Measurements from ENCODE around the gene DAB2IP.

DAB2IP gene

DNA sequence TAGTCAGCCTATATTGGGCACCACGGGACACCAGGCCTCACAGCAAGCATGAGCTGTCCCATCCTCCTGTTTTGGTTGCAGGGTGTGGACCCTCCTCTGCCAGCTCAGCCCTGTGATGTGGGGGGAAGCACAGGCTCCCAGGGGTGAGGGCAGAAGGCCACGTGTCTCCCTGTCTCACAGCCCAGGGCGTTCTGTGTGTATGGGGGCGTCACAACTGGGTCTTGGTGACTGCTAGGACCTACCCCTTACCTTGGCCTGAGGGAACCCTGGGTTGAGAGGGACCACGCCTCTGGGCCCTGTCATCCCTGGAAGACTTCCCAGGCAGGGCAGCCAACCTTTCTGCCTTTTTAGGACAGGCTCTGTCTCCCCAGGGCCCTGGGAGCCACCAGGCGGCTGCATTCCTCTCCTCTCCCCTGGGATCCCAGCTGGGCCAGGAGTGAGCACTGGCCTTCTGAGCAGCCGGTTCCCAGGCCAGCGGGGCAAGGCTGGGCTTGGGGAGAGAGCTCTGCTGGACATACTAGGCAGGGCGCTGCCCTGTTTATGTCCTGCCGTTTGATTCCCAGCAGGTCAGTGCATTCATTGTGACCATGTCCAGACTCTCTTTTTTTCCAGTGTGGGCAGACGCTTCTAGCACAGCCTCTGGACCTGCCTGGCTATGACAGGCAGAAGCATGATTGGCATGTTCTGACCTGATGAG is 97.4 kb downstream of the DAB2IP start:
- DNase-seq: no peak

DNA sequence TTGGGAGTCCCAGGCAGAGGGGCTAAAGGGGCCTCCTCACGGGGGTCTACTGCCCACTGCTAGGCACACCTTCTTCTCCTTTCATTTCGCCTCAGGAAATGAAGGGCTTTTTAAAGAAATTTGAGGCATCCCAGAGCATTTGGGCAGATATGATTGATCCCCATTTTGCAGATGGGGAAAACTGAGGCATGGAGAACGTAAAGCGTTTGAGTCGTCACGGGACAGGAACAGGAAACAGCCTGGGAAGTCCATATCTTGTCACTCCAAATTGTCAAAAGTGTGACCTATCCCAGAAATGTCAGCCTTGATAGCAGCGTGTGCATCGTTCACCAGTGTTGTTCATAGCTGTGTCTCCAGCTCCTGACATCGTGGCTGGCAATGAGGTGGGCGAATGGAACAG is 98.2 kb downstream of the DAB2IP start:
- no peak for DNase-seq

DNA sequence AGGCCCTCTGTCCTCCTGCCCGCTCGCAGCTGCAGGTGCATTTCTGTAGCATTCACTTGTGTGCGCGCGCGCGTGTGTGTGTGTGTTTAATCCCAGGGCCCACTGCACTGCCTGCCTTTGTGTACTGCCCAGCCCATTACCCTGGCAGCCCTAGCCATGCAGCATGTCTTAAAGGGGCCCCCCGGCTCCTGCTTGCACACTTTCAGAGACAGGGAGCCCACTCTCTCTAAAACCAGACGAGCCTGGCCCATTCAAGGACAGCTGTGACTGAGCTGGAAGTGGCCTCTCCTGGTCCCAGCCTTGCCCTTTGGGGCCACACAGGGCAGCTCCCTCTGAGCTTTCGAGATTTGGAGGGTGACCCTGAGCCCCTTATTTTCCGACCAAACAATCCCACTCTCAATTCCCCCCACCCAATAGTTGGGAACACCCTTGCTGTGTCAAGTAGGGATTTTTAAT is 98.9 kb downstream of the DAB2IP start:
- no peak for DNase-seq

DNA sequence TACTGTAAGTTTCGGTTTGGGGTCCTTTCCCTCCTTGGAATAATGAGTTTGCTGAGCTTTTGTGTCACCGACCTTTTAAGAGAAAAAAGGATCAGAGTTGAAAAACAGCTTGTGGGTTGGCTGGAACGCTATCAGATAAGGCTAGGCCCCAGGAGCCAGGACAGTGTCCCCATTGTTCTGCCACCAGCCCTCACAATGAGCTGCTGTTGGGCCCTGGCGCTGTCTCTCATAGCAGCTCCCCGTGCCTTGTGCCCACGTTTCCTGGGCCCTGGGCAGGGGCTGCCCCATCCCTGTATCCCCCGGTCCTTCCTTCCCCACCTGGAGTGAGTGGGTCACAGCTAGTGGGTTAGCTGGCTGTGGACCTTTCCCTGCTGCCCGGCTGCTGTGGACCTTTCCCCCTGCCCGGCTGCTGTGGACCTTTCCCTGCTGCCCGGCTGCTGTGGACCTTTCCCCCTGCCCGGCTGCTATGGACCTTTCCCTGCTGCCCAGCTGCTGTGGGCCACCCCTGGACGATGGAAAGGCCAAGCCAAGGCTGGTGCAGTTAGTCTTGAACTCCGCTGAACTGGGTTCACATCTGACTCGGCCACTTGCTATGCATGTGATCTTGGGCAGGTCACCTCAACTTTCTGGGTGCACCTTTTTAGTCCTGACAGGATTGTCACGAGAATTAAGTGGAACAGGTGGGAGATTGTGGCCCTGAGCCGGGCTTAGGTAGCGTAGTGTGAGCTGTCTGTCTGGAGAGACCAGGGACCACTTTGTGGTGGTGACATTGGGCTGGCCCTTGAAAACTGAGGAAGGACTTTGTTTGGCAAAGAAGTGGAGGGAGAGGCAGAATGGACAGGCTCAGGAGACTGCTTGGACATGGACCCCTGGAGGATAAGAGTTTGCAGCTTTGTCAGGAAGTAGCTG is 99.5 kb downstream of the DAB2IP start:
- DNase-seq: no peak

DNA sequence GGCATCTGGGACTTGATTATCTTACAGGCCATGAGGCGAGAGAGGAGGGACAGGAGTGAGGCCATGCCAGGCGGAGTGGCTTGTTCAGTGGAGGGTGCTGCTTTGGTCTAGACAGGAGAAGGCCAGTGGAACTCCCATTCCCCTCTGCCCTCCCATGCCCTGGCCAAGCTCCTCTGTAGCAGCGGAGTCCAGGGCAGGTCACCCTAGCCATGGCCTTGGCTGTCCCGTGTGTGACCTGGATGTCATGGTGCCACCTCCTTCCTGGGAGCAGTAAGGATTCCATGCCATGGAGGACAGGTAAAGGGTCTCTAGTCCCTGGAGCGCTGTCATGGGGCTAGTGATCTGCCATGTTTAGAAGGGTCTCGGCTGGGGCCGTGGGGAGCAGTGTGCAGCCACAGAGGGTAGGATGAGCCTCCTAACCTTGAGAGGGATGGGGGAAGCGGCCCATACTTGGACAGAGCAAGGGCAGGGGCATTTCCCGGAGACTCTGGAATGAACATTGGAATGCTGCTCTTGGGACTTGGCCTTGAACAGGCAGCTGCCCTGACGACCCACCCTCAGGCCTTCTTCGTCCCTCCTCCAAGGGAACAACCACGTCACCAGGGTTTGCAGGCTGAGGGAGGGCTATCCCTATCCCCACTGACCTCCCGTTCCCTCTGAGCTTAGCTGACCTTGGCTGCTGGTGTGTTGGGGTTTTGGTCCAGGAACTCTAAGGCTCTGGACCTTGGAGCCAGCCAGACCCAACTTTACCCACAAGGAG is 100.4 kb downstream of the DAB2IP start:
- no peak for DNase-seq

DNA sequence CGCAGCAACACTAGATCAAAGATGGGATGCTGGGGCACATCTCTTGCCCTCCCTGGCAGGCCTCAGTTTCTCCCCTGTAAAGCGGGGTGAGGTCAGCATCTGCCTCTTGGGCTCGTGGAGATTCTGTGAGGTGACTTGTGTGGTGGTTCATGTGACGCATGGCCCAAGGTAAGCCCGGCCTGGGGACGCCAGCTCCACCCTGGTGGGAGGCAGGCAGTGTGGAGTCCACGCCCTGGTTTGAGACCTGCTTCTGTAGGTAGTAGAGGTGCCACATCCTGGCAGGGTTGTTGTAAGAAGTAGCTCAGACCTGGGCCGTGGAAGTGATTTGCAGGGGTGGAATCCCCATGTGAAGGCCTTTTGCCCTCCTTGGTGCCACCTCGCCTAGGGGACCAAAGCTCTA is 101.5 kb downstream of the DAB2IP start:
- DNase-seq: no peak

DNA sequence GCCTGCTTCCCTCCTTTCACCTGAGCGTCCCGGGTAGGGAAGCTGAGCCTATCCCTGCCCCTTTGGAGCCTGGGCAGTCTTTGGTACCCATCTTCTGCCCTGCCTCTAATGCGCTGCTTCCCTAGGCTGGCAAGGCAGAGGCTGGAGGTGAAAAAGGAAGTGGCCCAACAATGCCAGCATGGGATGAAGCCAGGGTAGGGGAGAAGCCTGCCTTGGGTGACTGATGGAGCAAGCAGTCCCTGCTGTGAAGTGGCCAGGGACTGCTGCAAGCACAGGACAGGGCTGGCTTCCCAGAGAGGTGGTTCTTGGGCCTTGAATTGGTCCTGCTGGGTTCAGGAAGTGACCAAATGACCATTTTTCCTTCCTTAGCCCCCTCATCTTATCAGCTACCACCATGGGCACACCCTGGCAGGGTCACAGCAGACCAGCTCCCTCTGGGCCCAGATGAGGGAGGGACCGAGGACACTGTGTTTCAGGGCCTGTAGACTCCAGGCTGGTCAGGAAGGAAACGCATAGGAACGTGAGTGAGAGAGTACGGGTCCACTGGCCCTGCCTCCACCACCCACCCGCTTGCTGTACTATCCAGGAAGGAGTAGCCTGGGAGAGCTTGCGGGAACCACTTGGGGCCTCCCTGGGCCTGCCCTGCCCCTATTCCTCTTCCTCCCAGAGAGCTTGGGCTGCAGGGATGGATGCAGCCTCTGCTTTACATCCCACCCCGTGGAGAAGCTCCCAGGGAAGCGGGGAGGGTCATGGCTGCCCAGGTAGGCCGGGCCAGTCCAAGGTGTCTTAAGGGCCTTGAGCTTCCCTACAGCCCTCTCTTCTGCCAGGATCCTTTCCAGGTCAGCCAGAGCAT is 102.6 kb downstream of the DAB2IP start:
- no peak for DNase-seq

DNA sequence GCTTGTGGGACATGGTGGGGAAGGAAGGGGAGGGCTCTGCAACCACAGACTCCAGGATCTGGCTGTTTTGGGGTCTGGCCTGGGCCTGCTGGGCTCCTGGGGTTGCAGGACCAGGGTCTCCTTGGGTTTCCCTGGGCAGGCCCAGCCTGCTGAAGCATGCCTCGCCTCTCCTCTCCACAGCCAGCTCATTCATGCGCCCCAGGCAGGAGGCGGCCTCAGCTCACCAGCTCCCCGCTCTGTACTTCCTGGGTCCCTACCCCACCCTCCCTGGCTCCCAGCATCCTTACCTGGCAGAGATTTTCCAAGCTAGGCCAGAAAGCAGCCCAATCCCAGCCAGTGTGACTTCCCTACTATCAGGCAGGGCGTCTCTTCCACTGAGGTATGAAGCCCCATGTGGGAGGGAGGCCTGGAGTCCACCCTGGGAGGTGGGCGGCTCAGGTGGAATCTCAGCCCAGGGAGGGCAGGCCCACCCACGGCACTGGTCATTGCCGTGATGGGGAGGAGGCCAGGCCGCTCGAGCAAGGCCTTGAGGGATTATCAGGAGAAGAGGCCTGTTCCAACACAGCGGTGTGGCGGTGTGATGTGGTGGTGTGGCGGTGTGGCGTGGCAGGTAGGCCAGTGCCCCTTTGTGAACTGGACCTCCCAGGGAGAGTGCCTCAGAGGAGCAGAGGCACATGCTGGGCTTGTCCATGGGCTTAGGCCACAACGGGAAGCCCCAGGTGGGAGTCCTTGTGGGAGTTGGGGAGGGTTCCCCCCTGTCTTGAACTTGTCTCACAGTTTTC is 103.4 kb downstream of the DAB2IP start:
- DNase-seq: no peak

DNA sequence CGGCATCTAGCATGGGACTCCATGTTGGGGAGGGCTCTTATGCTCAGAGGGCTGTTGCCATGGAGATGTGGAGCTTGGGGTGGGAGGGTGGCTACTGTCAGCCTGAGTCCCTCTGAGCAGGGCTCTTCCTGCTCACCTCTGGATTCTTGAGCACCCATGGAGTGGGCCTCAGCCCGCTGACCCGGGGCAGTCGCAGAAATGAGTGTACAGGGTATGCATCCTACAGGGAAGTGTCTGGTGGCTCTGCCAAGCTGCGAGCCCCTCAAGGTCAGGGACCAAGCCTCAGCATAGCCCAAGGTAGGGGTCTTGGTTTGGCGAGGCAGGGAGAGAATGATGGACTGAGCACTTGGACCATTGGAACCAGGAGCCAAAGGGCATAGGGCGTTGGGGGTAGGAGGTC is 104.1 kb downstream of the DAB2IP start:
- DNase-seq: no peak

DNA sequence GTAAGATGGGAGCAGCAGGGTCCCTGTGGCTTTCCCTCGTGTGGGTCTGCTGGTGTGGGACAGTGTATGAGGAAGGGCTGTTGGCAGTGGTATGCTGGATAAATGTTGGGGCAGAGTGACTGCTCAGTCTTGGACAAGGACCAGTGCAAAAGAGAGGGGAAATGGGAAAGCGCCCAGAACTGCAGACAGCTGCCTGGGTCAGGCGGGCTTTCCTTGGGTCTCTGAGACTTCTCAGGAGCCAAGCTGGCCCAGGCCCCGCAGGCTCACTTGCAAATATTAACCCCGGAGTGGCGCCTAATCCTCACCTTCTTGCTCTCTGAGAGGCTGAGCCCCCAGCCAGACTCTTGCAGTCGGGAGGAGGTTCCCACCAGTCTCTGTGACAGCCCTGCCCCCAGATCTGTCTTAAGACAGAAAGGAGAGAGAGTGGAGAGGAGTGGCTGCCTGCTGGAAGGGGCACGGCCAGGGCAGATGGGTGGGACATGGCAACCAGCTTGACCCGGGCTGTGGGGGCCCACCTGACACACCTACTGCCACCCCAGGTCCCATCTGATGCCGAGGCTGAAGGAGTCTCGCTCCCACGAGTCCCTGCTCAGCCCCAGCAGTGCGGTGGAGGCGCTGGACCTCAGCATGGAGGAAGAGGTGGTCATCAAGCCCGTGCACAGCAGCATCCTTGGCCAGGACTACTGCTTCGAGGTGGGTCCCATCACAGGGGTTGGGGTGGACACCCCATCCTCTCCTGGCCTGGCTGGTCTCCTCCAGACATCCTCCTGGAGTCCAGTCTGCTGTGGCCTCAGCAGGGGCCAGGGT is 105.2 kb downstream of the DAB2IP start:
- DNase-seq: no peak

DNA sequence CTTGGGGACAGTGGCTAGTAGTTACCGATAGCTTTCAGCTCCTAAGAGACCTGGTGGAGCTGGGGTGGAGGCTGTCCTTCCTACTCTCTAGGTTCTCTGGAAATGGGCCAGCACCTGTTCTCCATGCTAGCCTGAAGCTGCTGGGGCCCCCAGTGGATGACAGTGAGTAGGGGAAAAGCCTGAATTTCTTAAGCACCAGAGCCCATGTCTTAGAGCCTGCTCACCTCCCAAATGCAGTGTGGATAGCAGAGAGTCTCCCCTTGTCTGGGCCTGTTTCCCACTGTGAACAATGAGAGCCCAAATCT is 105.8 kb downstream of the DAB2IP start:
- no peak for DNase-seq

DNA sequence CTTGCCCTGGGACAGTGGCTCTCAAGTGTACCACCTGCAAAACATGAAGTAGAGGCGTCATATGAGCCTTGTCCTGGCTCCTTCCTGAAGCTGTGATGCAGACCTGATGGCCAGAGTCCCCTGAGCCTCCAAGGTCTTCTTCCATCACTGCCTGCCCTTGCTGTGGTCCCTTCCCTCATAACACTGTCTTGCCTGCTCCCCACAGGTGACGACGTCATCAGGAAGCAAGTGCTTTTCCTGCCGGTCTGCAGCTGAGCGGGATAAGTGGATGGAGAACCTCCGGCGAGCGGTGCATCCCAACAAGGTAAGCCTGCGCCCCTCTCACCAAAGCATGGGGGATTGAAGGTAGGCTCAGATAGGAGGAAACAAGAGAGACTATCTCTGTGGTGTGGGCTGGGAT is 107.3 kb downstream of the DAB2IP start:
- DNase-seq: no peak

DNA sequence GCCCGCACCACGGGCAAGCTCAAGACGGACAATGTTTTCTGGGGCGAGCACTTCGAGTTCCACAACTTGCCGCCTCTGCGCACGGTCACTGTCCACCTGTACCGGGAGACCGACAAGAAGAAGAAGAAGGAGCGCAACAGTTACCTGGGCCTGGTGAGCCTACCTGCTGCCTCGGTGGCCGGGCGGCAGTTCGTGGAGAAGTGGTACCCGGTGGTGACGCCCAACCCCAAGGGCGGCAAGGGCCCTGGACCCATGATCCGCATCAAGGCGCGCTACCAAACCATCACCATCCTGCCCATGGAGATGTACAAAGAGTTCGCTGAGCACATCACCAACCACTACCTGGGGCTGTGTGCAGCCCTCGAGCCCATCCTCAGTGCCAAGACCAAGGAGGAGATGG is 108.6 kb downstream of the DAB2IP start:
- no peak for DNase-seq

DNA sequence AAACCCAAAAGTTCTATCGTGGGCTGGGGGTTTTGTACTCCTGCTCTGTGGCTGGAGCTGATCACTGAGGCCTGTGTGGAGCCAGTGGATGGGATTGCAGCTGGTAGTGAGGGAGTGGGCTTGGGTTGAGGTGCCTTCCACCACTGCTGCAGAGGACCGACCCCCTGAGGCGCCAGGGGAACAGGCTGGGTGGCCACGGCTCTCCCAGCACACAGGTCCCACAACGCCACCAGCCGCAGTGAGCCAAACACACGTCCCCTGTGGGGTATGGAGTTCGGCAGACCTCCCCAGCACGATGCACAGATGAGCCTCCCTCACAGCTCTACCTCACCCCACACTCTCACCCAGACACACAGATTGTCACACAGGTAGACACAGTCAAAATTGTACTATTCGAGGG is 109.1 kb downstream of the DAB2IP start:
- DNase-seq: no peak

DNA sequence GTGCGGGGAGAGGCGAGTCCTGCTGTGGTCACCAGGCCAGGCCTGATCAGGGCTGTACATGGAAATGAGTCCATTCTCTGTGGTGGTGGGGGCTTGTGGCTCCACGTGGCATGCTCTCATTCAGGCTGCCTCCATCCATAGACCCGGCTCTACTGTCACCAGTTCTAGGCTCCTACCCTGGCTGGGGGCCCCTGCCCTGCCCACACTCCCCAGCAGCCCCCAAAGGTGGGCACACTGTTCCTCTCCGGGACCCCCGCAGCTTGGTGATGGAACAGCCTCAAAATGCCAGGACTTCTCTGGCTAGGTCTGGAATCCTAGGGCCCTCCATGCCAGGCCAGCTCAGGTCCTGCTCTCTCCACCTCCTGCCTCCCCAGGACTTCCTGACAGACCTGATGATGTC is 111.7 kb downstream of the DAB2IP start:
- DNase-seq: no peak

DNA sequence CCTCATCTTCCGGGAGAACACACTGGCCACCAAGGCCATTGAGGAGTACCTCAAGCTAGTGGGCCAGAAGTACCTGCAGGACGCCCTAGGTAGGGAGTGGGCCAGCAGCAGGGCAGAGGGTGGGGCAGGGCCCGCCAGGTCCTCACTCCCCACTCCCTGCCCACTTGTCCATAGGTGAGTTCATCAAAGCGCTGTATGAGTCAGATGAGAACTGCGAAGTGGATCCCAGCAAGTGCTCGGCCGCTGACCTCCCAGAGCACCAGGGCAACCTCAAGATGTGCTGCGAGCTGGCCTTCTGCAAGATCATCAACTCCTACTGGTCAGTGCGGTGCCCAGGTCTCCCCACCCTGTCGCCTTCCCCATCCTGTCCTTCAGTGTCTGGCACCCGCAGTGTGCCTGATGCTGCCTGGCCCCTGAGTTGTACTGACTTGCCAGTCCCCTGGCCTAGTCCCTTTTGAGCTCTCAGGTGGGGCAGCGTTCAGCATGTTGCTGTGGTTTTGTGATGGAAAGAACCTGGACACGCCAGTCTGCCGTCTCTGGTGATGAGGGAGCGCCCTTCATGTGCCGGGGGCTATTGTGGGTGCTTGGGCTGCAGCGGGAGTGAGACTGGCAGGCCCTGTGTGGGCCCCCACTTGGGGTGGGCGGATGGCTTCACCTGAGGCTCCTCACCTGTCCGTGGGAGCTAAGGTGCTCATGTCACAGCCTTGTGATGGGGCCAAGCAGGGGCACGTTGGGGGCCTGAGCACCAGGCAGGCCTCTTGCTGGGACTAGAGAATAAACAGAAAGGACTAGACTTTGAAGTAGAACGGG is 112.3 kb downstream of the DAB2IP start:
- DNase-seq: no peak

DNA sequence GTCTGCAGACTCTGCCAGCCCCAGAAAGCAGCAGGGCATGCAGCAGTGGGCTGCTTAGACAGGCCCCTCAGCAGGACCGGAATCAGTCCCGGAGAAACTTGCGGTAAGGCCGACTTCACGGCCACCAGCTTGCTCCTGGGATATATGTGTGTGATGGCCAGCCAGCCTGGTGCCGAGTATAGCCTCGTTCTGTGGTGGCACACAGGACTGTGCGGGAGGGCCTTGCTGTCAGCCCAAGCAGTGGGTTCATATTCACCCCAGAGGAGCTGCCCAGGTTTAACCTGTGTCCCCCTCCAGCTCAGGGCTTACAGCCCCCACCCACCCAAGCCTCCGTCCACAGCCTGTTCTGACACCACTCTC is 112.9 kb downstream of the DAB2IP start:
- DNase-seq: no peak

DNA sequence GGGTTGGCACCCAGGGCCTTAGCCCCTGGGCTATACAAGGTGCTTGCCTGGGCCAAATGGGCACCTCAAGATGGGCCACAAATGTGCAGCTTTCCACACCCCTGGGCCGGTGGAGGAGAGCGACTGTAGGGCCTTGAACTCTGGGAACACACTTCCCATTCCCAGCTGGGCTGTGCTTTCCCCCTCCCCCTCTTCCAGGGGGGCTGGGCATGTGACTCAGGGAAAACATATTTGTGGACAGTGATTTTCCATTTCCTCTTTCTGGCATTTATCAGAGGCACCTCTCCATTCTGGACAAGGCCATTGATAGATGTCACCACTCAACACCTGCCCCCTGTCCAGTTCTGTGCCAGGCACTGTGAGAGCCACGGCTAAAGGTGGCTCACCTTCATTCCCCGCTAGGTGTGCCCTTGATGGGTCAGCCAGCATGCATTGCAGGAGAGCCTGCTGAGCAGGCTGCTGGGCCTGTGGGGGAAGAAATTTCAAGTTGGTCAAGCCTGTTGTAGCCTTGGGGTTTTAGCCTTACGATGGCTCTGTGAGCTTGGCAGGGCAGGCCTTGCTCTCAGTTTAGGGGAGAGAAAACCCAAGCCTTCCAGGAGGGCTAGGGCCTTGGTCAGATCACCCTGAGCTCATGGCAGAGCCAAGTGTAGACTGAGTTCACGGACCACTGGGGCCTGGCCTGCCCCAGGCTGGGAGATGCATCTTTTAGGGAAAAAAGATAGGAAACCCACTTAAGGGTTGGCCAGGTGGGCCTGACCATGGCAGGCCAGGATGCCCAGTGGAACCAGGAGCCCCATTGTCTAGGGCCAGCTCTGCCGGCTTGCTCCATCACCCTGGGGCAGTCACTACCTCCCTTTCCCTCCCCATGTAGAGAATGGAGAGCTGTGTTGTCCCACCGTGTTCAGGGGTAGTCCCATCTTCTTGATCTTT is 113.9 kb downstream of the DAB2IP start:
- DNase-seq: no peak

DNA sequence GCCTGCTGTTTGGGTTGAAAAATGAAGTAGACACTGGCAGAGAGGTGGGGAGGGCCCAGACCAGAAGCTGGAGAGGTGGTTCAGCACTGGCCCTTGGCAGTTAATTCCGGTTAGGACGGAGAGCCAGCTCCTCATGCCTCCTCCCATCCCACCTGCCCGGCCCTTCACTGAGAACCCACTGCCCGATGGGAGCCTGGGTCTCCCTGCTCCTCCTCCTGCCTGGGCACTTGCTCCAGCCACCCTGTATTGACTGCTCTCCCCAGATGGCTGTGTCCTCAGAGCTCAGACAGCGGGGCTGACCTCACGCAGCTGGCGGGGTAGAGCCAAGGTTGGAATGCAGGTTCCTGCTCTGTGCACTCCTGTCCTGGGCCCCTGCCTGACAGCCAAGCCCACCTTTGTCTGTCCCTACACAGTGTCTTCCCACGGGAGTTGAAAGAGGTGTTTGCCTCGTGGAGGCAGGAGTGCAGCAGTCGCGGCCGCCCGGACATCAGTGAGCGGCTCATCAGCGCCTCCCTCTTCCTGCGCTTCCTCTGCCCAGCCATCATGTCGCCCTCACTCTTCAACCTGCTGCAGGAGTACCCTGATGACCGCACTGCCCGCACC is 114.7 kb downstream of the DAB2IP start:
- DNase-seq: no peak
